GM20000 (cell line): ENCODE data around the gene PTPRE.

Source experiments
- DNase-seq: peaks from one replicate; pipeline ENCODE4 v3.0.0; 2012; ENCODE audit warnings: low spot score
- CTCF ChIP-seq: IDR thresholded peaks from 2 replicates; pipeline ENCODE4 v1.5.1; 2012; ENCODE audit warnings: mild to moderate bottlenecking, control low read depth; ENCODE audit errors: extremely low read depth, missing control alignments

Gene PTPRE

DNA sequence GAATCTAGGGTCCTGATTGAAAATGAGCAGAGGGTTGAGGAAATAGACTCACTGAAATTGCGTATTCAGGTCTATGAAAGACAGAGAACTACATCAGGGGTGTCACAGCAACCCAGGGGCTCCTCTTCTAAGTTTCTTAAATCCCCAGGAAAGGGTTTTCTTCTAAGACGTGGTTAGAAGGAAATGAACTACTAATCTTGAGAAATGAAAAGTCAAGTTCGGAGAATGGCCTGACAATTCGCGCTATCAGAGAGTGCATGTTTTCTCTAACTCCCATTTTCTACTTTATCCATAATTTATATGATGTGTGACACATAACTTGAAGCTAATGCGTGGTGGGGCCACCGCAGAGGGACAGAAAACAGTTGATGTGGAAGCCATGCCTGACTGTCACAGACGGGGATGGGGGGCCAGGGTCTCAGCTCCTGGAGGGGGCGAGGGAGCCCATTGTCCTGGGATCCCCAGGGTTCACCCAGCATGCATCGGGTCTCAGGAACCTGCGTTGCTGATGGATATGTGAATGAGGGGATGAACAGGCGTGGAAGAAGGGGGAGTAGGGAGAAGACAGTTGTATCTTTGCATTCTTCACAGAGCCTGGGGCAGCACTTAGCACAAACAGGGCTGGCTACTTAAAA, 86.3 kb downstream of the PTPRE start:
- TF ChIP-seq CTCF, result no peak
- no peak for DNase-seq

GRCh38 chr10:127995939-127996338, 89.0 kb downstream of the PTPRE start:
- TF ChIP-seq CTCF, result no peak
- DNase-seq, result no peak

- no peak for DNase-seq
- TF ChIP-seq CTCF, result no peak
Observed at GRCh38 chr10:127996586-127996985, 89.7 kb downstream of the PTPRE start.

DNA sequence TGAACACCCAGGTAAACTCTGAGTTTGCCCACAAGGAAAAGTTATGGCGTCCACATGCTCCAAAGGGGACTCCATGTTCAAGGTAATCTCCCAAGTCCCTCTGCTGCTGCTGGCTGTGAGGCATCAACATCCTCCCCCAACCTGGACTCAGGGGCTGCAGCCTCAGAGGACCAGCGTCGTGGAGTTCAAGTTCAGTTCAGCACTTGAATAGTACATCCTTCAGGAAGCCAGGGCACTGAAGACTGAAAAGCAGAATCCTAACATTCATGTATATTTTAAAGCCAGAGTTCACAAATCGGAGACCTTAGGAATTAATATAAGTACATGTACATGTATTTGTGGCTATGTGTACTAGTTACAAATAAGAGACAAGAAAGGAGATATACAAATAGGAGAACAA, 90.4 kb downstream of the PTPRE start:
- DNase-seq, result no peak
- no peak for TF ChIP-seq CTCF

- no peak for DNase-seq
- TF ChIP-seq CTCF, result no peak
Observed at GRCh38 chr10:127997937-127998336, 91.0 kb downstream of the PTPRE start.

DNA sequence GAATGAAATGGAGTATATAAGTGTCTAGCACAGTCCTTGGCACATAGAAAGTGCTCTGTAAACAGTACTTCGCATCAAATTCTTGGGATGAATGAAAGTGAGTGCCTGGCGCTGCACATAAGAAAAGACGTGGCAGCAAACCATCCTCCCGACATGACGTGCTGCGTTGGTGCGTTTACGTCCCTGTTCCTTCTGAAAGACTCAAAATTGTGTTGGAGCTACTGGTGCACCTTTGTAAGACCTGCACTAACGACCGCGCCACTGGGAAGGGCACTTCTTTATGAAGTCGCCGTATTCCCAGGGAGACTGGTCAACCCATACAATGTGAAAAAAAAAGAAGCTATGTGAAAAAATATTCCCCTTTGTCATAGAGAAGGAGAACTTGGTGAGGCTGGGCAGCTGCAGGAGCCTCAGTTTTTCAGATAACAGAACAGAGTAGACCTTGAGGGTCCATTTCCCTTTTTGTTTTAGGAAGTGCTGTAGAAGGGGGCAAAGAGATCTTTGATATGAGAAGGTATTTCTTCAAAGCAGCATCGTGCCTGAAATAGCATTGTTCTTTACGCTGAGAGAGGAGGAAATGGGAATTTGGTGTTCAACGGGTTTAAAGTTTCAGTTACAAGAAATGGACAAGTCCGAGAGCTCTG, 91.7 kb downstream of the PTPRE start:
- DNase-seq, result no peak
- TF ChIP-seq CTCF, result no peak

DNA sequence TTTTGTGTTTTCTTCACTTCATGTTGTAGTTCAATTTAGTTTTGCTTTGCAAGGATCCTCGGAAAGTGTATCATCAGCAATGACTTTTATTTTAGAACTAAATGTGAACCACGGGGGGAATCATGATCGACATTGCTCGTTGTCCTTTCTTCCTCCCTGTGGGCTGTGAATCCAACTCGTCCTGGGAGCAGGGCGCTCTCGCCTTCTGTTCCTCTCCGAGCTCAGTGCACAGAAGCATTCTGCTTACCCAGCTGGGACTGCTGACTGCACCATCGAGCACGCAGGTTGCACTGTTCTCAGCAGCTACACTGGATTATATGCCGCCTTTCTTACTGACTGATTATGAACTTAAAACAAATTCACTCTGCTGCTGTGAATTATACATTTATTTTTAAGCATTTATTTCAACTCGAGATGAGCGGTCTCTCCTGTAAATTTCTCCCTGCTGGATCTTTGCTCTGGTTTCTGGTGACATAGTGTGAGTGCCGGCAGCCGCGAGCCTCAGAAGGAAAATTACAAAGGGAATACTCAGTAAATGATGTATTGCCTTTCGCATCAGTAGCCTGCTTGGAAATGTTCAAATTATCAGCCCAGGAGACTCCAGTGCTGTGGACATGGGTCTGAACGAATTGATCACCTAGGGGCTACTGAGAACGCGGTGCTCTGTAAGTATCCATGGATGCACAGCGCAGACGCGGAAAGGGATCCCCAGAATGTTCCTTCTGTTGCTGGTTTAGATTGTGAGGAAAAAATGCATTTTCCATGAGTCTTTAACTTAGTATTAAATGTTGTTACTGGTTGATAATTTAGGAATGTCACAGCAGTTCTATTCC, 92.6 kb downstream of the PTPRE start:
- no peak for DNase-seq

More for the DNA sequence above, 92.6 kb downstream of the PTPRE start:
- no peak for TF ChIP-seq CTCF
